K562 (cell line): ENCODE data around the gene TMEM79. TPM values are rescaled to one million over a fixed set of nuclear protein-coding genes. Genes with fewer than 3 reads are reported as not detected.

Experiments
- CBX3 ChIP-seq, 2 experiments: IDR thresholded peaks; 1 replicate in 1 of 2; 2 replicates in 1 of 2; pipeline ENCODE4 v1.6.1; 2012; ENCODE audit warnings: inconsistent platforms in 2 of 2, low read length in 2 of 2, borderline replicate concordance in 1 of 2, control low read depth in 1 of 2
- CHD7 ChIP-seq: fragments of 200-600 bp; sonication (generic); IDR thresholded peaks from one replicate; pipeline ENCODE4 v1.6.1; 2012; ENCODE audit warnings: mild to moderate bottlenecking, low read depth, low read length, inconsistent platforms
- EGR1 ChIP-seq: fragments of 450-650 bp; conservative IDR thresholded peaks from 2 replicates; pipeline ENCODE4 v1.6.1; 2017; ENCODE audit warnings: mild to moderate bottlenecking
- FOXA3 ChIP-seq, 2 experiments: fragments of 450-650 bp in 1 of 2; sonication (generic) in 1 of 2; formaldehyde crosslinking; IDR thresholded peaks in 1 of 2; conservative IDR thresholded peaks in 1 of 2; 2 replicates each; pipeline versions ENCODE4 v1.4.0 to v1.8.0; 2020 to 2022; ENCODE audit warnings: mild to moderate bottlenecking in 2 of 2, missing genetic modification reagents in 1 of 2
- LCOR ChIP-seq: sonication (generic); formaldehyde crosslinking; IDR thresholded peaks from 2 replicates; pipeline ENCODE4 v1.8.0; 2022; ENCODE audit warnings: mild to moderate bottlenecking, missing genetic modification reagents
- MIER1 ChIP-seq: fragments of 450-650 bp; IDR thresholded peaks from 2 replicates; pipeline ENCODE4 v1.6.1; 2016; ENCODE audit warnings: antibody characterized with exemption, mild to moderate bottlenecking, low read depth
- NFRKB ChIP-seq: fragments of 450-650 bp; IDR thresholded peaks from 2 replicates; pipeline ENCODE4 v1.6.1; 2016; ENCODE audit warnings: low read depth
- SOX6 ChIP-seq: fragments of 450-650 bp; IDR thresholded peaks from 2 replicates; pipeline ENCODE4 v1.6.1; 2014; ENCODE audit warnings: mild to moderate bottlenecking
- TEAD1 ChIP-seq, 2 experiments: fragments of 450-650 bp in 1 of 2; sonication (generic) in 1 of 2; formaldehyde crosslinking; IDR thresholded peaks; 2 replicates each; pipeline versions ENCODE4 v1.4.0 to v1.8.0; 2020 to 2022; ENCODE audit warnings: mild to moderate bottlenecking in 2 of 2, missing genetic modification reagents in 1 of 2
- TEAD4 ChIP-seq, 2 experiments: sonication (generic) in 1 of 2; formaldehyde crosslinking in 1 of 2; IDR thresholded peaks; 2 replicates each; pipeline versions ENCODE4 v1.6.1 to v1.8.0; 2012 to 2022; ENCODE audit warnings: borderline replicate concordance in 1 of 2, inconsistent platforms in 1 of 2, low read length in 1 of 2, mild to moderate bottlenecking in 1 of 2, missing genetic modification reagents in 1 of 2
- TOE1 ChIP-seq, 2 experiments: fragments of 450-650 bp in 1 of 2; sonication (generic) in 1 of 2; formaldehyde crosslinking in 1 of 2; IDR thresholded peaks; 2 replicates each; pipeline versions ENCODE4 v1.7.1 to v1.8.0; 2016 to 2022; ENCODE audit warnings: borderline replicate concordance in 2 of 2, mild to moderate bottlenecking in 2 of 2, antibody characterized with exemption in 1 of 2, inconsistent platforms in 1 of 2, low read depth in 1 of 2, missing genetic modification reagents in 1 of 2, moderate library complexity in 1 of 2
- XRCC5 ChIP-seq: fragments of 200-400 bp; formaldehyde crosslinking; IDR thresholded peaks from 2 replicates; pipeline ENCODE4 v1.6.1; 2017; ENCODE audit warnings: low read depth, mild to moderate bottlenecking, low read length
- ZFPM2 ChIP-seq: fragments of 250-450 bp; sonication (Bioruptor Pico); IDR thresholded peaks from 2 replicates; pipeline ENCODE4 v1.5.1; 2022; ENCODE audit warnings: mild to moderate bottlenecking
- ZNF584 ChIP-seq: fragments of 200-800 bp; sonication (Bioruptor generic); IDR thresholded peaks from 2 replicates; pipeline ENCODE4 v1.6.1; 2016; ENCODE audit warnings: low read depth, mild to moderate bottlenecking, missing genetic modification characterization, missing compliant biosample characterization
- polyA plus RNA-seq, 8 experiments: library from polyadenylated mRNA; depleted of rRNA in 4 of 8; stranded (reverse) in 5 of 8; unstranded in 3 of 8; fragments of >200 nt; fragmentation: Nextera tagmentation in 2 of 8; fragmentation: Illumina TruSeq in 1 of 8; extraction: Ambion mirVana in 2 of 8; extraction: Trizol in 1 of 8; gene quantifications; 2 replicates each; pipeline versions ENCODE4 v1.2.1 to v1.2.3, GENCODE V29; 2011 to 2014; ENCODE audit warnings: inconsistent platforms in 1 of 8, missing spikeins in 1 of 8
- total RNA-seq, 7 experiments: library from RNA; depleted of rRNA in 6 of 7; stranded (reverse); fragments of >200 nt in 6 of 7; fragmentation: Illumina TruSeq in 2 of 7; extraction: Trizol in 2 of 7; gene quantifications; 2 replicates each; pipeline versions ENCODE4 v1.2.1 to v1.2.3, GENCODE V29; 2011 to 2021; ENCODE audit warnings: low replicate concordance in 1 of 7
- TF ChIP-seq, protein P1 (sequence below): fragments of 250-450 bp; sonication (Bioruptor Pico); IDR thresholded peaks from 2 replicates; pipeline ENCODE4 v1.4.0; 2020; ENCODE audit warnings: borderline replicate concordance

TMEM79 gene
- total and polyA plus RNA-seq, 9 of the 15 experiments (the other 6 are each of a cell fraction or from before 2014, with no cell fraction given), result 0.69 to 6.8 (median 4.0) TPM

DNA sequence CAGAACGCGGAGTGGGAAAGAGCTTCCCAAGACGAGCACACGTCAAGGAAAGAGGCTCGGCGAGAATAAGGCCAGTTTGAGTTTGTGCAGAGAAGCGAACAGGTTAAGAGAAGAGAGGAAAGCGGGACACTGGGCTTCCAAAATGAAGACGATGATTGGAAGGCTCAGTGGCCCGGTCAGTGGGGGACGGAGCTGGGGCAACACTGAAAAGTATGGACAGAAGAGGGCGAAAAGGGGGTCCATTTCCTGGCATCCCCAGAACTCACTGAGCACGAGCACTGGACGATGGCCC is 53.7 kb downstream of the TMEM79 start (continued):
- TF ChIP-seq TEAD1 (CRISPR knock-in tag; IDR thresholded peaks at IDR 0.05) (0 out of 4 replicates have a peak, but pooled peaks of 1 of the 2 experiments have one; percentile 25), MIER1 (no peak), EGR1 (0 out of 2 replicates have a peak, but pooled peaks have one; percentile 5), TEAD4 (IDR thresholded peaks at IDR 0.05; ENCODE audit: low read length) (0 out of 2 replicates have a peak, but pooled peaks have one; percentile 19), TEAD4 (CRISPR knock-in tag; IDR thresholded peaks at IDR 0.05; ENCODE audit: borderline replicate concordance) (no peak), SOX6 (no peak), ZFPM2 (CRISPR knock-in tag) (no peak), FOXA3 (CRISPR knock-in tag; conservative IDR thresholded peaks at IDR 0.05 in 1 of 2, IDR thresholded peaks at IDR 0.05 in 1 of 2) (0 out of 4 replicates have a peak, but pooled peaks of 1 of the 2 experiments have one; percentile 16), LCOR (CRISPR knock-in tag) (no peak), ZNF584 (CRISPR knock-in tag) (no peak), CHD7 (no peak), XRCC5 (no peak), NFRKB (peak; percentile 70; the same call in 1 of the 2 replicates), TOE1 (IDR thresholded peaks at IDR 0.05; ENCODE audit: borderline replicate concordance) (no peak; the same call in 1 of the 2 replicates), TOE1 (CRISPR knock-in tag; IDR thresholded peaks at IDR 0.05; ENCODE audit: borderline replicate concordance, low read depth) (no peak), CBX3 (IDR thresholded peaks at IDR 0.05; ENCODE audit: borderline replicate concordance in 1 of 2, low read length in 2 of 2) (peak in 1 of 2 experiments; percentile 3; a peak in 1 of 3 replicates)
- TF ChIP-seq, protein P1, sequence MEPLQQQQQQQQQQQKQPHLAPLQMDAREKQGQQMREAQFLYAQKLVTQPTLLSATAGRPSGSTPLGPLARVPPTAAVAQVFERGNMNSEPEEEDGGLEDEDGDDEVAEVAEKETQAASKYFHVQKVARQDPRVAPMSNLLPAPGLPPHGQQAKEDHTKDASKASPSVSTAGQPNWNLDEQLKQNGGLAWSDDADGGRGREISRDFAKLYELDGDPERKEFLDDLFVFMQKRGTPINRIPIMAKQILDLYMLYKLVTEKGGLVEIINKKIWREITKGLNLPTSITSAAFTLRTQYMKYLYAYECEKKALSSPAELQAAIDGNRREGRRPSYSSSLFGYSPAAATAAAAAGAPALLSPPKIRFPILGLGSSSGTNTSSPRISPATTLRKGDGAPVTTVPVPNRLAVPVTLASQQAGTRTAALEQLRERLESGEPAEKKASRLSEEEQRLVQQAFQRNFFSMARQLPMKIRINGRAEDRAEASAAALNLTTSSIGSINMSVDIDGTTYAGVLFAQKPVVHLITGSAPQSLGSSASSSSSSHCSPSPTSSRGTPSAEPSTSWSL, result 0 out of 2 replicates have a peak, but pooled peaks have one; percentile 77
